Measurements from ENCODE around the gene LSG1. TPM values are rescaled to one million over a fixed set of nuclear protein-coding genes. Genes with fewer than 3 reads are reported as not detected.

Gene LSG1
- polyA plus RNA-seq, 1 experiment: 23.9 TPM

DNA sequence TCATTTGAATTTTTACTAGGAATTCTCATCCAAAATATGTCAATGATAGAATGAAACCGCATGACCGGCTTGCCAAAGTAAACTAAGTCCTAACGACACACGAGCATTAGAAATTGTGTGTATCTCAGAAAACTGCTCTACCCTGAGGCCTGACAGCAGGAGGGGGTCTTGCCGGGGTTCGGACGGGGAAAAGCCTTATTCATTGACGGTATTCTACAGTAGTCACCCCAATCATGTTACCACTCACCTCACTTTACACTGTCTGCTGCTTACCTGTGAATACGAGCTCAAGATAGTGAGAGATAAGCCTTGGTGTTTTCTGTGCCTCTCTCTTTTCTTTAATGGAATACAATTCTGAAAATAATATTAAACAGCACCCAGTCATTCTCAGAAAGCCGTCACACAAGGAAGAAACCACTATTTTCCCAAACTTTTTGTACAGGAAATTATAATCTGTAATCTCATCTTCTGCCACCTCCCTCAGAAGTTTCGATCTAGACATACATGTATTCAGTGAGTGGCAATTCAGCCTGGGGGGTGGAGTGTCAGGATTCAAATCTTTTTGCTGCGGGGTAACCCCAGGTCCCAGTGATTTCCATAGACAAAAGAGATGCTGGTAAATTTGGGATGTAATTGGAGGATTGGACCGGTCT, 13.2 kb upstream of the LSG1 start:
- TF ChIP-seq, protein P1, sequence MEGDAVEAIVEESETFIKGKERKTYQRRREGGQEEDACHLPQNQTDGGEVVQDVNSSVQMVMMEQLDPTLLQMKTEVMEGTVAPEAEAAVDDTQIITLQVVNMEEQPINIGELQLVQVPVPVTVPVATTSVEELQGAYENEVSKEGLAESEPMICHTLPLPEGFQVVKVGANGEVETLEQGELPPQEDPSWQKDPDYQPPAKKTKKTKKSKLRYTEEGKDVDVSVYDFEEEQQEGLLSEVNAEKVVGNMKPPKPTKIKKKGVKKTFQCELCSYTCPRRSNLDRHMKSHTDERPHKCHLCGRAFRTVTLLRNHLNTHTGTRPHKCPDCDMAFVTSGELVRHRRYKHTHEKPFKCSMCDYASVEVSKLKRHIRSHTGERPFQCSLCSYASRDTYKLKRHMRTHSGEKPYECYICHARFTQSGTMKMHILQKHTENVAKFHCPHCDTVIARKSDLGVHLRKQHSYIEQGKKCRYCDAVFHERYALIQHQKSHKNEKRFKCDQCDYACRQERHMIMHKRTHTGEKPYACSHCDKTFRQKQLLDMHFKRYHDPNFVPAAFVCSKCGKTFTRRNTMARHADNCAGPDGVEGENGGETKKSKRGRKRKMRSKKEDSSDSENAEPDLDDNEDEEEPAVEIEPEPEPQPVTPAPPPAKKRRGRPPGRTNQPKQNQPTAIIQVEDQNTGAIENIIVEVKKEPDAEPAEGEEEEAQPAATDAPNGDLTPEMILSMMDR (IDR thresholded peaks at IDR 0.05; ENCODE audit: insufficient read depth, low read depth, low read length): no peak
- ChIA-PET POLR2A (interaction anchor here (0.7 to 1.0 kb wide), 2 partner anchors 434 to 470 kb away, joined by 3 read pairs; no protein-coding TSS in a partner anchor), CTCF (interaction anchor here (0.9 to 8.0 kb wide), 4 partner anchors 12 to 585 kb away, joined by 3 to 97 read pairs (median 12); partner anchors contain the start of gene LSG1)
- no peak for DNase-seq (ENCODE audit: low read depth)
- Histone ChIP-seq H3K27me3 (ENCODE audit: control insufficient read depth, insufficient read depth, low read length) (no peaks in the 10 kb centered on the region), H3K36me3 (ENCODE audit: control insufficient read depth, insufficient read depth, low read length) (peaks cover 6% of the 10 kb centered on the region), H3K4me3 (ENCODE audit: low read depth, low read length) (no peak overlapping the region)

DNA sequence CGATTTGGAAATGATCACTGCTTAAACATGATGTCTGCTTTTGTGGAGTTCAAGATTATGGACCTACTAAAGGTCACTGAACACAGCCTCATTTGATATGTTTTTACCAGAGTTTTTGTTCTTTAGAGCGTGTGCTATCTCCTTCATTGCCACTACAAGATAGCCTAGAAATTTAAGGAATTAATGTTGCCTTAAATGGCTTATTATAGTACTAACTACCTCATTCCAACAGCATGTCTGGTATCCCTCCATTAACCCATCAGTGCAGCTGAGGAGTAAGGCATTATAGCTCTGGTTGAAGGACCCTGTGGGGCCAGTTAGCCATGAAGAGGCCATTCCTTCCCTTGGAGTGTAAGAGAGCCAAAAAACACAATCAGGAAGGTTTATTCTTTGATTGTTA, 11.4 kb upstream of the LSG1 start:
- CTCF ChIA-PET: interaction anchor here (0.7 to 8.0 kb wide), 29 partner anchors 10 to 850 kb away, joined by 3 to 97 read pairs (median 5); partner anchors contain the start of genes LSG1 and XXYLT1
- DNase-seq (ENCODE audit: low read depth): no peak

DNA sequence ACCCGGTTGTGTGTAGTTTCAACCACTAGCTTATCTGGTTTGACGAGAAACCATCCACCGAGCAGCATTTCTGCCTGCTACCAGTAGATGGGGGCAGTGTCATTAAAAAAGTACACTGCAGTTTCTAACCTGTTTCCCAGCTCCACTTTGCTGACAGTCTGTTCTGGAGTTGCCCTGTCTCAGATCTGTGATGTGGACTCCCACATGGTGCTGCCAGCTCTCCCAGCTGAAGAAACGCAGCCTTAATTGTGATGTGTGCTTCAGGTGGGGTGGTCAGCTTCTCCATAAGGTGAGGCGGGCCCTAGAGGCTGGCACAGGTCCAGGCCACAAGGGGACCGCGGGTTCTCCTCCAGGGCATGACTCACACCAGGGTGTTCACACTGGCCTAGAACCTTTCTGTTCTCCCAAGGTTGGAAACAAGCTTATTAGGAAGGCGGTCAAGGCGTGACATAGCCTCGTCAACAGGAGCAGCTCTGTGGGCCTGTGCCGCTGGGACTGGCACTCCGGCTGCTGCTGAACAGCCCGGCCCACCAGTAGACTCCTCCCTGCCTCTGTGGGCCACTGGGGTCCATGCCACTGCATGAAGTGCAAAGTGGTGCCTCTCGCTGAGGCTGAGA, 10.8 kb upstream of the LSG1 start:
- Histone ChIP-seq H3K4me3 (ENCODE audit: low read depth, low read length) (no peak overlapping the region), H3K36me3 (ENCODE audit: control insufficient read depth, insufficient read depth, low read length) (peaks cover 4% of the 10 kb centered on the region), H3K27me3 (ENCODE audit: control insufficient read depth, insufficient read depth, low read length) (no peaks in the 10 kb centered on the region)
- POLR2A ChIA-PET: interaction anchor here (0.6 kb wide), 1 partner anchor 766 kb away, joined by 4 read pairs; no protein-coding TSS in a partner anchor
- TF ChIP-seq, protein P1 (IDR thresholded peaks at IDR 0.05; ENCODE audit: insufficient read depth, low read depth, low read length): peak; percentile 87
- DNase-seq (ENCODE audit: low read depth): no peak
- CTCF ChIA-PET: interaction anchor here (0.5 to 8.0 kb wide), 46 partner anchors 10 to 850 kb away, joined by 3 to 97 read pairs (median 4); partner anchors contain the start of genes LSG1 and XXYLT1

More for the DNA sequence above, 11.4 kb upstream of the LSG1 start:
- Histone ChIP-seq H3K4me3 (ENCODE audit: low read depth, low read length) (no peak overlapping the region), H3K27me3 (ENCODE audit: control insufficient read depth, insufficient read depth, low read length) (no peaks in the 10 kb centered on the region), H3K36me3 (ENCODE audit: control insufficient read depth, insufficient read depth, low read length) (peaks cover 6% of the 10 kb centered on the region)
- TF ChIP-seq, protein P1 (IDR thresholded peaks at IDR 0.05; ENCODE audit: insufficient read depth, low read depth, low read length): no peak
- POLR2A ChIA-PET: no interaction called here

DNA sequence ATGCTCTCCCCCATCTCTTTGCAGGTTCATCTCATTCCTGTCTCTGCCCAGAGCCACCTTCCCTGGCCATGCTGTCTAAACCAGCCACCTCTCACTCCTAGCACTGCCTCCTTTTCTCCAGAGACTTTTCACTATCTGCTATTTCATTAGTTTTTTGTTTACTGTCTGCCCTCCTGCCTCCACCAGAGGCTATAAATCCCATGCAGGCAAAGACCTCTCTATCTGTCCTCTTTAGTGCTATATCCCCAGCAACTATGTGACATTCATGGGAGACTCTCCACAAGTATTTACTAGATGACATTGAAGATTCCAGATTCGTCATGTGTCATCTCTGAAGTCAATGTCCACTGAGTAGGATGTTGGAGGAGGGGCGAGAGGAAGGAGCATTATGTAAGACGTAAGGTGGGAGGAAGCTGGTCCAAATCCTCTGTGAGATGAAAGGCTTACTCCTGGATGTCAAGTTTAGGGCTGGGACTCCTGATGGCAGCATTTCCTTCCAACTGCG, 10.2 kb upstream of the LSG1 start:
- DNase-seq (ENCODE audit: low read depth): no peak
- ChIA-PET CTCF (interaction anchor here (0.5 to 8.0 kb wide), 43 partner anchors 9 to 851 kb away, joined by 3 to 97 read pairs (median 4); partner anchors contain the start of genes LSG1 and XXYLT1), POLR2A (interaction anchor here (0.6 kb wide), 1 partner anchor 767 kb away, joined by 4 read pairs; no protein-coding TSS in a partner anchor)
- TF ChIP-seq, protein P1 (IDR thresholded peaks at IDR 0.05; ENCODE audit: insufficient read depth, low read depth, low read length): no peak
- peaks cover 3% of the 10 kb centered on the region for H3K36me3 ChIP-seq (ENCODE audit: control insufficient read depth, insufficient read depth, low read length)
- 0 out of 2 replicates have a peak, but pooled peaks cover 3% of the 10 kb centered on the region for H3K27me3 ChIP-seq (ENCODE audit: control insufficient read depth, insufficient read depth, low read length)
- H3K4me3 ChIP-seq (ENCODE audit: low read depth, low read length): no peak overlapping the region

All from BJ (cell line).